ENCODE data around the gene SNX4. TPM values are rescaled to one million over a fixed set of nuclear protein-coding genes. Genes with fewer than 3 reads are reported as not detected.

The SNX4 gene
- total RNA-seq, 2 experiments from 2014 or later: 28.2 to 38.9 TPM

GRCh38 chr3:125442506-125442905 is 77.5 kb downstream of the SNX4 start:
- intact Hi-C loops (cut with micrococcal nuclease; ENCODE audit: unreplicated experiment): no loop called here
- TF ChIP-seq CTCF (conservative IDR thresholded peaks at IDR 0.05; ENCODE audit: low read length) (no peak), EZH2phosphoT487 (IDR thresholded peaks at IDR 0.05; ENCODE audit: borderline replicate concordance, low read depth, low read length) (no peak)
- no peaks in the 10 kb centered on the region for H3K9me3 ChIP-seq (ENCODE audit: low read length)
- H3K9me2 ChIP-seq (ENCODE audit: insufficient read depth, low read length): no peaks in the 10 kb centered on the region
- H3K36me3 ChIP-seq (ENCODE audit: insufficient read depth, low read length): peaks cover 22% of the 10 kb centered on the region
- H4K20me1 ChIP-seq (ENCODE audit: insufficient read depth, low read length): no peaks in the 10 kb centered on the region
- H3K4me3 ChIP-seq (ENCODE audit: low read depth, low read length, poor library complexity, severe bottlenecking): no peak overlapping the region
- H3K79me2 ChIP-seq (ENCODE audit: insufficient read depth, low read depth, low read length): no peaks in the 10 kb centered on the region
- H3K4me1 ChIP-seq (ENCODE audit: insufficient read depth, low read length, poor library complexity, severe bottlenecking): no peaks in the 10 kb centered on the region
- H3K4me2 ChIP-seq (ENCODE audit: low read length): no peak overlapping the region
- no peak overlapping the region for H2AFZ ChIP-seq (ENCODE audit: low read length)
- DNase-seq (ENCODE audit: low spot score): no peak
- ChIA-PET CTCF (ENCODE audit: unreplicated experiment) (no interaction called here), POLR2A (no interaction called here)
- no peak overlapping the region for H3K27ac ChIP-seq (ENCODE audit: low read depth, low read length, poor library complexity, severe bottlenecking)
- no TSS peak for BruUV-seq (replicated peaks)

GRCh38 chr3:125440970-125441369 is 79.0 kb downstream of the SNX4 start:
- intact Hi-C loops (cut with micrococcal nuclease; ENCODE audit: unreplicated experiment): no loop called here
- Histone ChIP-seq H2AFZ (ENCODE audit: low read length) (no peak overlapping the region), H3K4me1 (ENCODE audit: insufficient read depth, low read length, poor library complexity, severe bottlenecking) (no peaks in the 10 kb centered on the region), H3K27ac (ENCODE audit: low read depth, low read length, poor library complexity, severe bottlenecking) (no peak overlapping the region), H3K79me2 (ENCODE audit: insufficient read depth, low read depth, low read length) (no peaks in the 10 kb centered on the region), H3K4me3 (ENCODE audit: low read depth, low read length, poor library complexity, severe bottlenecking) (no peak overlapping the region), H3K9me3 (ENCODE audit: low read length) (no peaks in the 10 kb centered on the region), H4K20me1 (ENCODE audit: insufficient read depth, low read length) (no peaks in the 10 kb centered on the region), H3K9me2 (ENCODE audit: insufficient read depth, low read length) (no peaks in the 10 kb centered on the region), H3K36me3 (ENCODE audit: insufficient read depth, low read length) (peaks cover 8% of the 10 kb centered on the region; the same call in 1 of the 2 replicates), H3K4me2 (ENCODE audit: low read length) (no peak overlapping the region)
- POLR2A ChIA-PET: interaction anchor here (0.6 to 1.1 kb wide), 2 partner anchors 106 to 155 kb away, joined by 3 read pairs; partner anchors contain the start of gene OSBPL11
- no peak for DNase-seq (ENCODE audit: low spot score)
- BruUV-seq (replicated peaks): no TSS peak
- CTCF ChIA-PET (ENCODE audit: unreplicated experiment): no interaction called here
- TF ChIP-seq CTCF (conservative IDR thresholded peaks at IDR 0.05; ENCODE audit: low read length): no peak

GRCh38 chr3:125440559-125440955 is 79.4 kb downstream of the SNX4 start:
- TF ChIP-seq CTCF (conservative IDR thresholded peaks at IDR 0.05; ENCODE audit: low read length): no peak
- no peak for TF ChIP-seq EZH2phosphoT487 (IDR thresholded peaks at IDR 0.05; ENCODE audit: borderline replicate concordance, low read depth, low read length)
- Histone ChIP-seq H3K79me2 (ENCODE audit: insufficient read depth, low read depth, low read length) (no peaks in the 10 kb centered on the region), H3K9me3 (ENCODE audit: low read length) (no peaks in the 10 kb centered on the region), H2AFZ (ENCODE audit: low read length) (no peak overlapping the region), H3K4me2 (ENCODE audit: low read length) (no peak overlapping the region), H3K4me1 (ENCODE audit: insufficient read depth, low read length, poor library complexity, severe bottlenecking) (no peaks in the 10 kb centered on the region), H3K4me3 (ENCODE audit: low read depth, low read length, poor library complexity, severe bottlenecking) (no peak overlapping the region), H3K27ac (ENCODE audit: low read depth, low read length, poor library complexity, severe bottlenecking) (no peak overlapping the region), H4K20me1 (ENCODE audit: insufficient read depth, low read length) (no peaks in the 10 kb centered on the region), H3K36me3 (ENCODE audit: insufficient read depth, low read length) (peaks cover 6% of the 10 kb centered on the region; the same call in 1 of the 2 replicates), H3K9me2 (ENCODE audit: insufficient read depth, low read length) (no peaks in the 10 kb centered on the region)
- no TSS peak for BruUV-seq (replicated peaks)
- no peak for DNase-seq (ENCODE audit: low spot score)
- CTCF ChIA-PET (ENCODE audit: unreplicated experiment): no interaction called here
- intact Hi-C loops (cut with micrococcal nuclease; ENCODE audit: unreplicated experiment): no loop called here
- POLR2A ChIA-PET: interaction anchor here (1.1 kb wide), 1 partner anchor 106 kb away, joined by 3 read pairs; no protein-coding TSS in a partner anchor

All from OCI-LY7 (cell line).